Body of pancreas (tissue), 4 donors: ENCODE measurements around the gene CDC14B.

Experiments used
- POLR2A ChIP-seq, 3 donors: fragments of 450-650 bp; IDR thresholded peaks; one replicate each; pipeline ENCODE4 v1.6.1; 2016; ENCODE audit warnings: antibody characterized with exemption in 3 of 3, mild to moderate bottlenecking in 2 of 3
- TF ChIP-seq, protein P1 (sequence below), 7 experiments: fragments of 450-650 bp in 4 of 7; fragments of 200-600 bp in 3 of 7; sonication (generic) in 3 of 7; IDR thresholded peaks; one replicate each; pipeline ENCODE4 v1.5.1; 2016 to 2019; ENCODE audit warnings: antibody characterized with exemption in 7 of 7

GRCh38 chr9:96512240-96512639 lies 107.4 kb downstream of the CDC14B start:
- no peak for TF ChIP-seq POLR2A (IDR thresholded peaks at IDR 0.05)
- TF ChIP-seq, protein P1, sequence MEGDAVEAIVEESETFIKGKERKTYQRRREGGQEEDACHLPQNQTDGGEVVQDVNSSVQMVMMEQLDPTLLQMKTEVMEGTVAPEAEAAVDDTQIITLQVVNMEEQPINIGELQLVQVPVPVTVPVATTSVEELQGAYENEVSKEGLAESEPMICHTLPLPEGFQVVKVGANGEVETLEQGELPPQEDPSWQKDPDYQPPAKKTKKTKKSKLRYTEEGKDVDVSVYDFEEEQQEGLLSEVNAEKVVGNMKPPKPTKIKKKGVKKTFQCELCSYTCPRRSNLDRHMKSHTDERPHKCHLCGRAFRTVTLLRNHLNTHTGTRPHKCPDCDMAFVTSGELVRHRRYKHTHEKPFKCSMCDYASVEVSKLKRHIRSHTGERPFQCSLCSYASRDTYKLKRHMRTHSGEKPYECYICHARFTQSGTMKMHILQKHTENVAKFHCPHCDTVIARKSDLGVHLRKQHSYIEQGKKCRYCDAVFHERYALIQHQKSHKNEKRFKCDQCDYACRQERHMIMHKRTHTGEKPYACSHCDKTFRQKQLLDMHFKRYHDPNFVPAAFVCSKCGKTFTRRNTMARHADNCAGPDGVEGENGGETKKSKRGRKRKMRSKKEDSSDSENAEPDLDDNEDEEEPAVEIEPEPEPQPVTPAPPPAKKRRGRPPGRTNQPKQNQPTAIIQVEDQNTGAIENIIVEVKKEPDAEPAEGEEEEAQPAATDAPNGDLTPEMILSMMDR (IDR thresholded peaks at IDR 0.05), result no peak
